SK-N-MC (cell line): Measurements from ENCODE around the gene FGF19.

ENCODE experiments used
- EZH2 ChIP-seq: fragments of 200-600 bp; sonication (generic); IDR thresholded peaks from one replicate; pipeline ENCODE4 v1.6.1; 2017; ENCODE audit warnings: antibody characterized with exemption
- FOXP2 ChIP-seq: optimal IDR thresholded peaks from 2 replicates; pipeline ENCODE3; 2011; ENCODE audit warnings: mild to moderate bottlenecking, moderate library complexity; ENCODE audit not compliant: insufficient read depth; ENCODE audit errors: extremely low read length, control extremely low read depth
- POLR2AphosphoS5 ChIP-seq: IDR thresholded peaks from 2 replicates; pipeline ENCODE4 v1.6.1; 2012; ENCODE audit warnings: mild to moderate bottlenecking, low read depth, low read length, borderline replicate concordance

DNA sequence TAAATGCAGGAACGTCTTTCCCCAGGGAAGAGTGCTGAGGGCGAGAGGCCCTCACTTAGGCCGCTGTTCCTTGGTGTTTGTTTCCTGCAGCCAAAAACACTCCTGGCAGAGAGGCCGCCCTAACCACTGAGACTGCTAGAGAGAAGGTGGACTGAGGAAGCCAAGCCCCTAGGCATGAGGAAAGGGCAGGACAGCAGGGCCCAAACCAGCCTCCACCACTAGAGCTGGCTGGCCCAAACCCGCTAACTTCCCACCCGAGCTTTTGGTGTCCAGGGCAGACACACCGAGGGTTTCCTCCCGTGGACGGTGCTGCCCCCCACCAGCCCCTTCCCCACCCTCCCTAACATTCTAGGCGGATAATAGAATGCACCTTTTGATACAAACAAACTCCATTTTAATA is 6.0 kb downstream of the FGF19 start:
- no peak for TF ChIP-seq EZH2
- no peak for TF ChIP-seq POLR2AphosphoS5
- no peak for TF ChIP-seq FOXP2
